Endometrial microvascular endothelial cells (primary cell): Measurements from ENCODE around the gene MIPOL1. TPM values are rescaled to one million over a fixed set of nuclear protein-coding genes. Genes with fewer than 3 reads are reported as not detected.
"Not testable (repeated sequence)": the region's sequence is repeated elsewhere in the genome, so short reads cannot be mapped to it uniquely, and the experiment has no call there.

ENCODE experiments used
- in situ Hi-C: cut with HindIII; loops from 2 replicates; pipeline ENCODE4 v1.10.0; 2017; ENCODE audit warnings: low sequenced_read_pairs, low pct_unique_long_range_greater_than_20kb; ENCODE audit errors: inconsistent ontology term
- total RNA-seq: library from RNA; depleted of rRNA; stranded (reverse); fragments of >200 nt; gene quantifications from one replicate; pipeline ENCODE4 v1.2.3, GENCODE V29; 2015; ENCODE audit errors: inconsistent ontology term

MIPOL1 gene
- total RNA-seq, 1 donor from 2014 or later = 7.2 TPM

- in situ Hi-C loops = no loop called here
These were observed 145.8 kb downstream of the MIPOL1 start for GRCh38 chr14:37343307-37344094.

DNA sequence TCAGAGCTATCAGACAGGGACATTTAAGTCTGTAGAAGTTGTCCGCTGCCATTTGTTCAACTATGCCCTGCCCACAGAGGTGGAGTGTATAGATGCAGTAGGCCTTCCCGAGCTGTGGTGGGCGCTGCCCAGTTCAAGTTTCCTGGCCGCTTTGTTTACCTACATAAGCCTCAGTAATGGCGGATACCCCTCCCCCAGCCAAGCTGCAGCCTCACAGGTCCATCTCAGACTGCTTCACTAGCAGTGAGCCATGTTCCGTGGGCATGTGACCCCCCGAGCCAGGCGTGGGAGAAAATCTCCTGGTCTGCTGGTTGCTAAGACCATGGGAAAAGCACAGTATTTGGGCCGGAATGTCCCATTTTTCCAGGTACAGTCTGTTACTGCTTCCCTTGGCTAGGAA lies 165.9 kb downstream of the MIPOL1 start:
- in situ Hi-C loops = no loop called here

DNA sequence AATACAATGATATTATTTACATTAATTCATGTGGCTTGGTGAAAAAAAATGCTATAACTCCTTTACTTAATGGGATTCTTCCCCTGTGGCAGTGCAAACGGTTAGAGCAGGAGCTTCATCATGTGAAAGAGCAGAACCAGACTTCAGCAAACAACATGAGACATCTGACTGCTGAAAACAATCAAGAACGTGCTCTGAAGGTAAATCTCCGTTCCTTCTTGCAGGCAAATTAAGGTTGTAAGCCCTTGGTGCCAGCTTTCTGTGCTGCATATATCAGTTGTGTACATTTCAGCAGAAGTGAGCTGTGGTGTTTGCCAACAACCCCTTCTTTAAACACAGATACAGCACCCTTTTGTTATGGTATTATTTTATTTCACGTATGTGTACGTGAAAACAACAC lies 171.7 kb downstream of the MIPOL1 start:
- in situ Hi-C loops = no loop called here

DNA sequence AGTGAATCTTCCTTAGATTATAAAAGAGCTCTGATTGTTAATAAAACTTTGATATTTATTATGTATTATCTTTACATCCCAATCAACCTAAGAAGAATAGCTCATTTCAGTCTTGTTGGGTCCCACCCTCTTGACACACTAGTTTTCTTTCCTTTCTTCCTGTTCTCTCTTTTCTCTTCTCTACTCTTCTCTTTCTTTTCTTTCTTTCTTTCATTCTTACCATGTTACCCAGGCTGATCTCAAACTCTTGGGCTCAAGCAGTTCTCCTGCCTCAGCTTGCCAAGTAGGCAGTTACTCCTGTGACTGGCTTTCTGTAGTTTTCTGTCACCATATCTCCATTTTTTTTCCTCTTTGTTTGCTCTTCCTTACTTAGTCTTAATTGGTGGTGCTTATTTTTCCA lies 177.8 kb downstream of the MIPOL1 start:
- in situ Hi-C loops = no loop called here

DNA sequence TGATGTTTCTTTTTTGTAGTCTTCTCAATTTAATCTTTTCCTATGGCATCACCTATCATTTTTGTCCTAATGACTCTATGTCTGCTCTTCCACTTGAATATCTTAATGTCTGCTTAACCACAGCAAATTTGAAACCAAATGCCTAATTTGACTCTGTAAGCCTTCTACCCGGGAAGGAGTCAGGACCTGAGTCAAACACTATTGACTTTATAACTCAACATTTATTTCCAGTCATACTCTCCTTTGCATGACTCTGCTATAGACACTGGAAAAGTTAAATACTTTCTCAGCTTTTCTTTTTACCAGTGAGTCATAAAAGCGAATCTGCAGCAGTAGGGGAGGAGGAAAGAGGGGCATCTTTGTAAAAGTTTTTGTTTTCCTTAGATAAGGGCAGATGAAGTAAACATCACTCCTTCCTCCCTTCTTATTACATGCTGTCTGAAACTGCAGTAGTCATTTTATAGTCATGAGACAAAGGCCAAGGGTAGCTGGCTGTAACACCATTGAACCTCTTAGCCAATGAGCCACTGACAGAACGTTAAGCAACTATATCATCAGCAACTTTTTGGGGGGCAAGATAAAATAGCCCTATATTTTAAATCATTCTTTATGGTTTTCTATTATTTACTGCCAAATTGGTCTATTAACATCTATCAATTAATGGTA lies 179.3 kb downstream of the MIPOL1 start:
- in situ Hi-C loops = no loop called here

DNA sequence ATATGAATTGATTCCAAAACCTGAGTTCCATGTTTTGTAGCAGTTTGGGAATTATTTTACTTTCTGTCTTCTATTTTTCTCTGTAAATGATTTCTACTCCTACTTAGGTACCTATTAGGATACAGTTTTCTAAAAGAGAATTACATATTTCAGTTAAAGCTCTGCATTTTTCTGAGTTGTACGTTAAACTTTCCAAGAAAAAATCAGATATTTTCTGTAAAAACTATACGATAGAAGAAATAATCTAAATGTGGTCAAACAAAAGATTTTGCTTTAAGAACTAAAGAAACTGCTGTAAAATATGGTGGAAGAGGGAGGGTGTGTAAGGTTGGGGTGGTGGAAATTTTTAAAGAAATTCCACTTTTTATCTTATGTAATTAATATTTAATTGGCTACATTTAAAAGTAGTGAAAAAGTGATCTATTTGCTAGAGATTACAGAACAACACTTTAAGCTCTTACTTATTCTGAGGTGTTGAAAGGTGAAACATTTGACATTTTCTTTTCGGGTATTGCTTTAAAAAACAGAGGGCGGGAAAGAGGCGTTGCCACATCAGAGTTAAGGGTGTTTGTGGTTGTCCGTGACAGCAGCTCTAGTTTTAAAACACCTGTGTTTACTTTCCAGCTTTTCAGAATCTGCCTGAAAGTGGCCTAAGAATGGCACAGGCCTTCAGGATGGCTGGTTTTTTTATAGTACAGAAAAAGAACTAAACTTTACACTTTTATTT lies 187.3 kb downstream of the MIPOL1 start:
- in situ Hi-C loops = no loop called here

- in situ Hi-C loops = not testable (repeated sequence)
These were observed 199.6 kb downstream of the MIPOL1 start for GRCh38 chr14:37397157-37397940.

DNA sequence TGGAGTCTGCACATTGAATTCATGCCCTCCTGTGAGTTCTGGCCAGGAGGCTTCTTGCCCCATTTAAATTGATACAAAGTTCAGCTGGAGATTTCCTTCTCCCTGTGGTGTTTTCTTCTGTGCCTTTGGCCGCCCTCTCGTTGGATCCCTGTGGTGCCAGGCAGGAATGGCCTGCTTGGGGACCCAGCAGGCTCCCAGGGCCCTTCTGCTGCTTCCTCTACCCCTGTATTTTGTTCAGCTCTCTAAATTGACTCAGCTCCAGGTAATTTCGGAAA lies 200.1 kb downstream of the MIPOL1 start:
- in situ Hi-C loops = no loop called here

DNA sequence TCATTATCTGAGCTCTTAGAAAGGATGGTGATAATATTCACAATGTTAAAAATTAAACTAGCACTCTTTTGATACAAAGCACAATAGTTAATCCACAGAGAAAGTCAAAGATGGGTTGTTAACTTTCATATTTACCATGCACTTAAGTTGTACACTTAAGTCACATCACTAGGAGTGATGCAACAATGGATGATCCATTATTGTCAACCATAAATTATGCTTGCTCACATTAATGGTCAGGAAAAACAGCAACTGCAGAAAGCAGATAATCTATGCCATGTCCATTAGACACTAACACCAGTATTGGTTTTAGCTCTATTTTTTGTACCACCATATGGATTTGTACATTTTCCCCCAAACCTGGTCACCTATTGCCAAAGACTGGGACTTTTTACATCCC lies 201.8 kb downstream of the MIPOL1 start:
- in situ Hi-C loops = no loop called here

DNA sequence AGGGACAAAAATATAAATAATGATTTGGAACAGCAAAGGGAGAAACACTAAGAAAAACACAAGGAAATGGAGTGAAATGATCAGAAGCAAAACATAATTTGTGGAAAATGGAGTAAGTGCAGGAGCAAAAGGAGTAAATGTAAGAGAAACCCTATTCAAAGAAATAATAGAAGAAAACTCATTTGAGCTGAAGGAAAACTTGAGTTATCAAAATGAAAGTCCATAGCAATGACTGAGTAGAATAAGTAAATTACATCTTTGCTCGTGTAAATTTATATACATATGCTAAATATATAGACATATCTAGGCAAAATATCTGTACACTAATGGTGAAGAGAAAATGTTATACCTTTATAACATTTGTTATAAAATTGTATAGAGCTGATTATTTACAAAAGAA lies 203.4 kb downstream of the MIPOL1 start:
- in situ Hi-C loops = no loop called here

DNA sequence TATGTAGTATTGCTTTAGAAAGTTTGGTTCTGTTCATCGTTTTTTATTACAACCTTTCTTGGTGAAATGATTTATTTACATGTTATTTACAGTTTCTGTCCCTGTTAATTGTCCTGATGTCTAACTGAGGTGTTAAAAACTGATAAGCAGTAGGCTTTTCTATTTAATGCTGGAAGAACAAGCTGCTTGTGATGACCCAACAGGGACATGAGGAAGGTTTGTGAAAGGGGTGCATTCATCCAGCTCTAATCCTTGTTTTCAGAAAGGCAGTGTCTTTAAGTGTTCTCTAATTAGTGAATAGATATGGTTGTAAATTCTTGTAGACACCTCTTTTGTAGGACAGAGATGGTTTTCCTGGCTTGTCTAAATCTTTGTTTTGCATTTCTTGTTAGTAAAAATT lies 205.9 kb downstream of the MIPOL1 start:
- in situ Hi-C loops = no loop called here

DNA sequence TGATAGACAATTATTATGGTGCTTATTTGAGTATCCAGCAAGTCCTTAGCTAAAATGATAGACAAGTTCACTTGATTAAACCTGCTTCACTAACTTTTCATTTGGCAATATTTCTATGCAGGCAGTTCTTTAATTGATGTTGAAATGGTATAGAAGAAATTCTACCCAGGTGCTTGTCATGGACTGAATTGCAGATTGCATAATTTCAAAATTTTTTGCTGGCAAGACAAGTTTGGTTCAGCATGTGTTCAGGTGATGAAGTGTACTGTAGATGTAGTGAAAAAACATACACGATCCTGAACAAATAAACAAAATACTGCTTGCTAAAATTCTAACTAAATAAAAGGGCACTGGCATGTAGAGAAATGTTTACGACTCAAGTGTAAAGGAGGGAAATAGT lies 208.4 kb downstream of the MIPOL1 start:
- in situ Hi-C loops = no loop called here

DNA sequence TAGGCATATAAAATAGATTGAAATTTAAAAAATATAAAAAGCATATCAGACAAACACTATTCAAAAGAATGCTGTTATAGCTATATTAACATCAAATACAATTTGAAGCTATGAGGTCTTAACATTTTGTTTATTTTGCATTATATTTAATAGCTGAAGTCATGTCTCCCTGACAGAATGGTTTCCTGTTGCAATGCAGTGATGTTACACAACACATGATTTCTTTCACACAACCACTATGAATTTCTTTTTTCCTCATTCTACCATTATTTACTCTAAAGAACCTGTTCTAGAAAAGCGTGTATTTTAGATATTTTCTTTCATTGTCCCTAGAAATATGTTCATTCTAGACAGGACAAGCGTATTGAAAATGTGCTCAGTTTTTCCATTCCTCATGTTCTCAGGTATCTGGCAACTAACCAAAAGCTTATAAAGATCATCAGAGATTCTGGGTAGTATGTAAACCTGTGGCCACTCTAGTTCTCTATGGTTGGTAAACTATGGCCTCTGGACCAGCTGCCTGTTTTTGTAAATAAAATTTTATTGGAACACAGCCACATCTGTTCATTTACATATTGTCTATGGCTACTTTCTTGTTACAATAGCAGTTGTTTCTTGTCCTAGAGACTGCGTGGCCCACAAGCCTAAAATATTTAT lies 213.5 kb downstream of the MIPOL1 start:
- in situ Hi-C loops = no loop called here

GRCh38 chr14:37413050-37413449 lies 215.3 kb downstream of the MIPOL1 start:
- in situ Hi-C loops = no loop called here

GRCh38 chr14:37413504-37414003 lies 215.8 kb downstream of the MIPOL1 start:
- in situ Hi-C loops = no loop called here

DNA sequence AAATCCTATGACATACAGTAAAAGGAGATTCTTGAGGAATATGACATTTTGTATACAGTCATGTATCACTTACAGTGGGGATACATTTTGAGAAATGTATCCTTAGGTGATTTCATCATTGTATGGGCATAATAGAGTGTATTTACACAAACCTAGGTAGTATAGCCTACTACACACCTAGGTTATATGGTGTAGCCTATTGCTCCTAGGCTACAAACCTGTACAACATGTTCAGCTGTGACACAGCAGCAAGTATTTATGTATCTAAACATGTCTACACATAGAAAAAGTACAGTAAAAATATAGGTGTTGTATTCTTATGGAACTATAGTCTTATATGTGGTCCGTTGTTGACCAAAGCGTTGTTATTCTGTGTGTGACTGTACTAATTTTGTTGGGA lies 218.5 kb downstream of the MIPOL1 start:
- in situ Hi-C loops = no loop called here

GRCh38 chr14:37417151-37417550 lies 219.4 kb downstream of the MIPOL1 start:
- in situ Hi-C loops = no loop called here

- in situ Hi-C loops = no loop called here
These were observed 220.1 kb downstream of the MIPOL1 start for GRCh38 chr14:37417833-37418232.

GRCh38 chr14:37420622-37421021 lies 222.9 kb downstream of the MIPOL1 start:
- in situ Hi-C loops = no loop called here
